Lower leg skin (tissue), 4 donors: ENCODE data around the gene SVBP. TPM values are rescaled to one million over a fixed set of nuclear protein-coding genes. Genes with fewer than 3 reads are reported as not detected.
"Not testable (repeated sequence)": the region's sequence is repeated elsewhere in the genome, so short reads cannot be mapped to it uniquely, and the experiment has no call there.

Source experiments
- DNase-seq, 2 donors: peaks; one replicate each; pipeline ENCODE4 v3.0.0-alpha.2; 2019; ENCODE audit warnings: low spot score in 2 of 2
- H3K4me3 ChIP-seq: fragments of 200-600 bp; sonication (generic); 2 replicates; pipeline ENCODE4 v1.5.1; 2017; ENCODE audit warnings: mild to moderate bottlenecking, low read depth; ENCODE audit not compliant: poor library complexity, severe bottlenecking
- POLR2A ChIP-seq, 2 donors: fragments of 450-650 bp; IDR thresholded peaks; one replicate each; pipeline ENCODE4 v1.6.1; 2016 to 2017; ENCODE audit warnings: antibody characterized with exemption in 2 of 2, mild to moderate bottlenecking in 1 of 2, moderate library complexity in 1 of 2
- WGBS, 2 donors: methylation state at CpG; one replicate each; pipeline ENCODE4 v1.1.5; 2018; 5-methylcytosine and 5-hydroxymethylcytosine counted together
- intact Hi-C: fragments of 100-400 bp; cut with DNase I; formaldehyde crosslinking; loops from one replicate; pipeline ENCODE4 v1.15.0; 2023; ENCODE audit warnings: low total_unique reads
- total RNA-seq, 4 donors: library from RNA; depleted of rRNA; stranded (reverse); fragments of >200 nt; gene quantifications; one replicate each; pipeline ENCODE4 v1.1.0, GENCODE V29; 2016
- TF ChIP-seq, protein P1 (sequence below), 3 donors: fragments of 450-650 bp; IDR thresholded peaks; one replicate each; pipeline ENCODE4 v1.5.1; 2016; ENCODE audit warnings: antibody characterized with exemption in 3 of 3, mild to moderate bottlenecking in 3 of 3, moderate library complexity in 2 of 3

SVBP gene, protein sequence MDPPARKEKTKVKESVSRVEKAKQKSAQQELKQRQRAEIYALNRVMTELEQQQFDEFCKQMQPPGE
- total RNA-seq: 10 to 100 TPM; 11.2 to 18.1 (median 14.1) TPM

DNA sequence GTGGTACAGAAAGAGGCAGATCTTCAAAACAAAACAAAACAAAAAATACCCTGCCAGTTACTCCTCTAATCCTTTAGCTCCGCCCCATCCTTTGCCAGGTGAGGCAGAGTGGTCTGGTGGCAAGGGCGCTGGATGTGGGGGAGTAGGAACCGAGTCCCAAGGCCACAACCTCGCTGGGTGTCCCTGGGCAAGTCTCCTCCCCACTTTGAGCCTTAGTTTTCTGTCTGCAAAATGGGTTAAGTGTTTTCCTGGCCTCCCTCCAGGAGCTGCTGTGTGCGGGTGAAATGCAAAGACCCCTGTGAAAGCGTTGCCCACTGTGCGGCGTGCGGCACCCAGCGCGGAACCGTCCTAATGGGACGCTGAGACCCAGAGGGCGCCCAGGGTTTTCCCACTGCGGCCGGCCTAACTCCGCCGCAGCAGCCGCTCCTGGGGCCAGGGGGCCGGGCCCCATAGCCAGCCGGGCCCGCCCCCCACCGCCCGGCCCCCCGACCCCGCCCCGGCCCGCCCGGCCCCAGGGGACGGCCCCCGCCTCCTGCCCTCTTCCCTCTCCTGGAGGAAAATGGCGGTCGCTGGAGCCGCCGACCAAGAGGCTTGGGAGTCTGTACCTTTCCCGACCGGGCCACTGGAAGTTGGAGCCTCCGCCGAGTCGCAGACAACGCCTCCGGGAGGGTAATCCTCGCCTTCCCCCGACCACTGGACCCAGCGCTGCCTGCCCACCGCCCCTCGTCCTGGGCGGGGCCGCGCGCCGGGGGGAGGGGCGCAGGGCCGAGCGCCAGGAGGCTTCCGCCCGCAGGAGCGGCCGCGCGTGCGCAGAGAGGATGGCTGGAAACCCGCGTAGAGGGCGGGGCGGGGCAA, at the start of gene SVBP, which contains the start of gene ERMAP:
Gene SVBP, minus strand, starts transcription at position 813 of the 855 bp plus-strand sequence. CDS start 853 bp downstream, outside the sequence.
Gene ERMAP, plus strand, starts transcription at position 538 of the 855 bp plus-strand sequence. CDS start 13,327 bp downstream, outside the sequence.
- peak within 1 kb of the TSS; percentile 53 for H3K4me3 ChIP-seq
- 1 to 4% methylated on average over 10 to 56 of the region's 66 CpGs for WGBS, 2 donors
- intact Hi-C loops: no loop called here
- DNase-seq: peak; percentile 88 to 98
- no peak for TF ChIP-seq POLR2A (IDR thresholded peaks at IDR 0.05)
- TF ChIP-seq, protein P1, sequence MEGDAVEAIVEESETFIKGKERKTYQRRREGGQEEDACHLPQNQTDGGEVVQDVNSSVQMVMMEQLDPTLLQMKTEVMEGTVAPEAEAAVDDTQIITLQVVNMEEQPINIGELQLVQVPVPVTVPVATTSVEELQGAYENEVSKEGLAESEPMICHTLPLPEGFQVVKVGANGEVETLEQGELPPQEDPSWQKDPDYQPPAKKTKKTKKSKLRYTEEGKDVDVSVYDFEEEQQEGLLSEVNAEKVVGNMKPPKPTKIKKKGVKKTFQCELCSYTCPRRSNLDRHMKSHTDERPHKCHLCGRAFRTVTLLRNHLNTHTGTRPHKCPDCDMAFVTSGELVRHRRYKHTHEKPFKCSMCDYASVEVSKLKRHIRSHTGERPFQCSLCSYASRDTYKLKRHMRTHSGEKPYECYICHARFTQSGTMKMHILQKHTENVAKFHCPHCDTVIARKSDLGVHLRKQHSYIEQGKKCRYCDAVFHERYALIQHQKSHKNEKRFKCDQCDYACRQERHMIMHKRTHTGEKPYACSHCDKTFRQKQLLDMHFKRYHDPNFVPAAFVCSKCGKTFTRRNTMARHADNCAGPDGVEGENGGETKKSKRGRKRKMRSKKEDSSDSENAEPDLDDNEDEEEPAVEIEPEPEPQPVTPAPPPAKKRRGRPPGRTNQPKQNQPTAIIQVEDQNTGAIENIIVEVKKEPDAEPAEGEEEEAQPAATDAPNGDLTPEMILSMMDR (IDR thresholded peaks at IDR 0.05): no peak

DNA sequence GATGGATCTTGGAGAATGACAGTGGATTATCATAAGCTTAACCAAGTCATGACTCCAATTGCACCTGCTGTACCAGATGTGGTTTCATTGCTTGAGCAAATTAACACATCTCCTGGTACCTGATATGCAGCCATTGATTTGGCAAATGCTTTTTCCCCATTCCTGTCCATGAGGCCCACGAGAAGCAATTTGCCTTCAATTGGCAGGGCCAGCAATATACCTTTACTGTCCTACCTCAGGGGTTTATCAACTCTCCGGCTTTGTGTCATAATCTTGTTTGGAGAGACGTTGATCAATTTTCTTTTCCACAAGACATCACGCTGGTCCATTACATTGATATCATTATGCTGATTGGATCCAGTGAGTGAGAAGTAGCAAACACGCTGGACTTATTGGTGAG, 49.4 kb upstream of the SVBP start:
- no peak overlapping the region for H3K4me3 ChIP-seq
- TF ChIP-seq, protein P1 (IDR thresholded peaks at IDR 0.05): no peak
- TF ChIP-seq POLR2A (IDR thresholded peaks at IDR 0.05): no peak
- intact Hi-C loops: no loop called here
- WGBS, 2 donors: 87 to 88% methylated on average over 5 of the region's 5 CpGs
- DNase-seq: no peak

DNA sequence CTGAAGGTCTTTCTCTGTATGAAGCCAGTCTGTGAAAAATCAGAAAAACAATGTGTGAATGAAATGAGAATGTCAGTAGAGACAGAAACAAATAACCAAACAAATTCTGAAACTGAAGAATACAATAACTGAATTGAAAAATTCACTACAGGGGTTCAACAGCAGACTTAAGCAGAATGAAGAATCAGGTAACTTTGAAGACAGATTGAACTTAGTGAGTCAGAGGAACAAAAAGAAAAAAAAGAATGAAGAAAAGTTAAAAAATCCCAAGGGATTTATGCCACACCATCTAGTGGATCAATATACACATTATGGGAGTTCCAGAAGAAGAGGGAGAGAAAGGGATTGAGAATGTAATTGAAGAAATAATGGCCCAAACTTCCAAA, 43.8 kb upstream of the SVBP start:
- DNase-seq: no peak
- TF ChIP-seq, protein P1 (IDR thresholded peaks at IDR 0.05): no peak
- no peak for TF ChIP-seq POLR2A (IDR thresholded peaks at IDR 0.05)
- no peak overlapping the region for H3K4me3 ChIP-seq
- intact Hi-C loops: no loop called here

DNA sequence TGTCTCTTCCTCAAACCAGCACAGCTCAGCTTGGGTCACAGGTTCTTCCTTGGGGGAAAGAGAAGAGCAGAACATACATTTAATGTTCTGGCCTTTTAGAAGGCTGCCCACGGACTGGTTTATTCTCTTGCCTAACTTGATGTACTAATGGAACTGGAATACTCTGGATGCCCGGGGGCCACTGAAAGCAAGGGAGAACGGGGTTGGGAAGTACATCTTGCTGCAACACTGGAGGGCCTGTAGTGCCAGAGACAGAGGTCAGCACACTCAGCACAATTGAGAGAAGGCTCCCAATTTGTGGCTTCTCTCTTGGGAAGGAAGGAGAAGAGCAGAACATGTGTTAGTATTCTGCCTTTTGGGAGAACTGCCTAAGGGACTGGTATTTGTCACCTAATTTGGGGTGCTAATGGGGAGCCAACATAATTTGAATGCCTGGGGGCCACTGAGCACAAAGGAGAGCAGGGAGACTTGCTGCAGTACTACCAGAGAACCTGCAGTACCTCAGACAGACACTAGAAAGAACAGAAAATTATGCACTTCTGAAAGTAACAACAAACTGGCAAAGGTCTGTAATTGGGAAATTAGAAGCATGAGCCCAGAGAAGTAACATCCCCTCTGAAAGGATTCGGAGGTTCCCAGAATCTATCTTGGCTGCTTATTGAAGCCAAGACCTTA, 43.3 kb upstream of the SVBP start:
- intact Hi-C loops: no loop called here
- TF ChIP-seq, protein P1 (IDR thresholded peaks at IDR 0.05): no peak
- TF ChIP-seq POLR2A (IDR thresholded peaks at IDR 0.05): no peak
- WGBS, 2 donors: 68 to 90% methylated on average over 4 of the region's 4 CpGs

DNA sequence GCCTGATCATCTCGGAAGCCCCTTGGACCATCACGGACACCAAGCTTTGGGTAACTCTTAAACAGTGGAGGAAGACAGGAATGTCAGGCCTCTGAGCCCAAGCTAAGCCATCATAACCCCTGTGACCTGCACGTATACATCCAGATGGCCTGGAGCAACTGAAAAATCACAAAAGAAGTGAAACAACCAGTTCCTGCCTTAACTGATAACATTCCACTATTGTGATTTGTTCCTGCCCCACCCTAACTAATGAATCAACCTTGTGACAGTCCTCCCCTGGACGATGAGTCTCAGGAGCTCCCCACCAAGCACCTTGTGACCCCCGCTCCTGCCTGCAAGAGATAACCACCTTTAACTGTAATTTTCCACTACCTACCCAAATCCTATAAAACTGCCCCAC, 42.2 kb upstream of the SVBP start:
- WGBS, 2 donors: 71 to 73% methylated on average over 5 of the region's 5 CpGs
- intact Hi-C loops, DNase-seq, H3K4me3 ChIP-seq: not testable (repeated sequence)

More for the DNA sequence above, 43.3 kb upstream of the SVBP start:
- no peak for DNase-seq
- H3K4me3 ChIP-seq: no peak overlapping the region

DNA sequence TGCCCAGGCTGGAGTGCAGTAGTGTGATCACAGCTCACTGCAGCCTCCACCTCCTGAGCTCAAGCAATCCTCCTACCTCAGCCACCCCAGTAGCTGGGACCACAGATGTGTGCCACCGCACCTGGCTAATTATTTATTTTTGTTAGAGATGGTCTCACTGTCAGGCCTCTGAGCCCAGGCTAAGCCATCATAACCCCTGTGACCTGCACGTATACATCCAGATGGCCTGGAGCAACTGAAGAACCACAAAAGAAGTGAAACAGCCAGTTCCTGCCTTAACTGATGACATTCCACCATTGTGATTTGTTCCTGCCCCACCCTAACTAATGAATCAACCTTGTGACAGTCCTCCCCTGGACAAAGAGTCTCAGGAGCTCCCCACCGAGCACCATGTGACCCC, 39.4 kb upstream of the SVBP start:
- intact Hi-C loops, H3K4me3 ChIP-seq, DNase-seq: not testable (repeated sequence)
- 79 to 96% methylated on average over 3 of the region's 3 CpGs for WGBS, 2 donors
